ENCODE measurements around the gene EBP.

EBP gene

DNA sequence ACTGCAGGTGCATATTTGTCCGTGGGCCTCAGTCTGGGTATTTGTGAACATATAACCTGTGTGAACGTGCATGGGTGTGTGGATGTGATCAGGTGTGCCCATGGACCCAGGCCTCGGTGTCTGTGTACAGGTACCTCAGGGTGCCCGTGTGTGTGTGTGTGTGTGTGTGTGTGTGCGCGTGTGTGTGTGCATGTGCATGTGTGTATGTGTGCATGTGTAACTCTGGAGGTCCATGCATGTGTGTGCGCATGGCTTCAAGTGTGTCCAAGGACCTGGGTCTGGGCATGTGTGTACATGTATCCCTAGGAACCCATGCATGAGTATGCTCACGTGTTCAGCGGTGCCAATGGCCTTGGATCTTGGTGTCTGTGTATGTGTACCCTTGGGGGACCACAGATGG lies 29.8 kb upstream of the EBP start:
- in situ Hi-C loops (cut with MboI; ENCODE audit: low pct_unique_long_range_greater_than_20kb, low sequenced_read_pairs): no loop called here
- DNase-seq: no peak

DNA sequence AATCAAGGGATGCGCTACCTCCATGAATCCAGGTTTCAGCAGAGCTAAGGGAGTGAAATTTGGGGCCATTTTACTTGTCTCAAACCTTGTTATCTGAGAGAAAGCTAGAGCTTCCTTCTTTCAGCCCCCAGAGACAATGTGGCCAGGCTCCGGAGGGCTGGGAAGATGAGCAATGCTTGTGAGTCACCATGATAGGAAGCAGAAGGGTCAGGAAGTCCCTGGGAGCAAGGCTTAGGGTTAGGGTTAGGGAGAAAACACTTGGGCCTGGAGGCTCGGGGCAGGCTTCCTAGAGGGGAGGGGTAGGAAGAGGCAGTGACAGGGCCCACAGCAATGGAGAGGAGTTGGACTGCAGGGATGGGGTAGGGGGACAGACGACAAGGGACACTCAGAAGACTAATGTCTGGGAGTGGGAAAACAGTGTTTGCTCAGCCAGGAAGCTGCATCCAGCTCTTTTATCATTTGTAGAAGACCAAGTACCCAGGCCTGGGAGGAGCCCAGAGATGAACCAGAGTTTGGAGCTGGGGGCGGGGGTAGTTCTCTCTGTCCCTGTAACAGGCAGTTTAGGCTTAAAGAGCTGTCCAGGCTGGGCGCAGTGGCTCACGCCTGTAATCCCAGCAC lies 29.2 kb upstream of the EBP start:
- in situ Hi-C loops (cut with MboI; ENCODE audit: low pct_unique_long_range_greater_than_20kb, low sequenced_read_pairs): no loop called here
- peak; percentile 36 for DNase-seq

DNA sequence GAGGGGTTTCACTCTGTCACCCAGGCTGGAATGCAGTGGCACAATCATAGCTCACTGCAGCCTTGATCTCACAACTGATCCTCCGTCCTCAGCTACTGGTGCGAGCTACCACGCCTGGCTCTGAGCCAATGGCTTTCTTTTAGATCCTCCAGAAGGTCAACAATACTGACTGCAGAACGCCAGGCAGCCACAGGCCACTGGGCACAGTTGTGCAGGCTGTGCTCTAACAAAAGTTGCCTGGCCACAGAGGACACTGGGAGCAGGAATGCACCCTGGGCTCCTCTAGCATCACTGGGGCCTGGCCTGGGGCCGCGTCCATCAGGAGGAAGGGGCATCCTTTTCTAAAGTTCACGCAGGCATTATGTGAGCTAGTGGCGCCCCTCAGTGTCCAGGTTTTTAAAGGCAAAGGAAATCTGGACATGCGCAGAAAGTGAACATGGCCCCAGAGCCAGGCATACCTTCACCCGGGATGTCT lies 27.7 kb upstream of the EBP start:
- in situ Hi-C loops (cut with MboI; ENCODE audit: low pct_unique_long_range_greater_than_20kb, low sequenced_read_pairs): no loop called here
- DNase-seq: peak; percentile 48

DNA sequence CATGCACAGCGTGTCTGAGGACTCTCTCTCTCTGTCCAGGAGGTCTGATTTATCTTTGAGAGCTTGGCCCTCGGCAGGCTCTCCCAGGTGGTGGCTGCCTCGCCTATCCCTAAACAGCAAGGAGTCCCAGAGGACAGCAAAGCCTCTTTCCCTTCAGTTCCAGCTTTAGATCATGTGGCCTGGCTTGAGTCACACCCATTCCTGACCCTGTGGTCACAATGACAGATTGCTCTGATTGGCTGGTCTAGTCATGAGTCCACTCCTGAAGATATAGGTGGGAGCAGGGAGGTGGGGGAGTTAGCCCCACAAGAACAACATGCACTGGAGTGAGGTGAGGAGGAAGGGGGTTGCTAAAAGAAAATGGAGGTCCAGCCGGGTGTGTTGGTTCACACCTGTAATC lies 24.9 kb upstream of the EBP start:
- no peak for DNase-seq
- in situ Hi-C loops (cut with MboI; ENCODE audit: low pct_unique_long_range_greater_than_20kb, low sequenced_read_pairs): no loop called here

DNA sequence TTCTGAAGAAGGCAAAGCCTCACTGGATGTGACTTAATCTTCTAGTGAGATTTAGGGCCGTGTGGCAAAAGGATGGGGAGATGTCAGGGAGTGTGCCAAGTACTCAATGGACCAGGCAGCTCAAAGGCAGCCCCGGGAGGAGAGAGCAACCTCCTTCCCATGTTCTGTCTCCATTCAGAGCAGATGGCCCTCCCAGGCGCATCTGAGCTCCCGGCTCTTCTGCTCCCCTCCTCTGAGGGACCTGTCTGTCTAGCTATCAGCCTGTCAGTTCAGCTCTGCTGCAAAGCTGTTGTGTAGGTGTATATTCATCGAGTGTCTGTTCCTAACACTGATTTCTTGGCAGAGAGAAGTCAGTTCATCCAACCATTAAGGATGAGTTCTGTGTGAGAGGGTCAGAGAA lies 23.7 kb upstream of the EBP start:
- in situ Hi-C loops (cut with MboI; ENCODE audit: low pct_unique_long_range_greater_than_20kb, low sequenced_read_pairs): no loop called here
- DNase-seq: no peak

DNA sequence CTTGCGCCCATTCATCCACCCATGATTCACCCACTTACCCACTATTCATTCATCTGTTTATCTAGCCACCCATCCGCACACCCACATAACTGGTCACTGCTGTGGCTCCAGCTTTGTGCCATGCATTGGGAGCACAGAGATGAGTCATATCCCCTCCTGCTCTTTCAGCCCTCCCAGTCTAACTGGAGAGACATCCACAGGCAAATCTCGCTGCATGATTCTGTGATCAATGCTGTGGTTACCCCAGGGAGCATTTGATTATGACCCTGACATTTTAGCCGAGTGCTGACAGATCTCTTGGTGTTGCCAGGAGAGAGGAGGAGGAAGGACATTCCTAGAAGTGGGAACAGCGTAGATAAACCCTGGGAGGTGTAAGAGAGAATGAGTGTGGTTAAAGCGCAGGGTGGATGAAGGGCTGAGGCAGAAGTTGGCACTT lies 23.2 kb upstream of the EBP start:
- in situ Hi-C loops (cut with MboI; ENCODE audit: low pct_unique_long_range_greater_than_20kb, low sequenced_read_pairs): no loop called here
- no peak for DNase-seq

DNA sequence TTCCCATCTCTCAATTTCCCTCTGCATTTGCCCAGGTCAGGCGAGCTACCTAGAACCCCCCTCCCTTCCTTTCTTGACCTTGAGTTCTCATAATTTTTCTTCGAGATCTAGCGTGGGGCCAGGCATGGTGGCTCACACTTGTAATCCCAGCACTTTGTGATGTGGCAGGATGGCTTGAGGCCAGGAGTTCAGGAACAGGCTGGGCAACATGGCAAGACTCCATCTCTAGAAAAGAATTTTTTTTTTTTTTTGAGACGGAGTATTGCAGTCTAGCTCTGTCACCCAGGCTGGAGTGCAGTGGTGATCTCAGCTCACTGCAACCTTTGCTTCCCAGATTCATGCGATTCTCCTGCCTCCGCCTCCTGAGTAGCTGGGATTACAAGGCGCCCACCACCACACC lies 17.3 kb upstream of the EBP start:
- DNase-seq: no peak
- in situ Hi-C loops (cut with MboI; ENCODE audit: low pct_unique_long_range_greater_than_20kb, low sequenced_read_pairs): no loop called here

DNA sequence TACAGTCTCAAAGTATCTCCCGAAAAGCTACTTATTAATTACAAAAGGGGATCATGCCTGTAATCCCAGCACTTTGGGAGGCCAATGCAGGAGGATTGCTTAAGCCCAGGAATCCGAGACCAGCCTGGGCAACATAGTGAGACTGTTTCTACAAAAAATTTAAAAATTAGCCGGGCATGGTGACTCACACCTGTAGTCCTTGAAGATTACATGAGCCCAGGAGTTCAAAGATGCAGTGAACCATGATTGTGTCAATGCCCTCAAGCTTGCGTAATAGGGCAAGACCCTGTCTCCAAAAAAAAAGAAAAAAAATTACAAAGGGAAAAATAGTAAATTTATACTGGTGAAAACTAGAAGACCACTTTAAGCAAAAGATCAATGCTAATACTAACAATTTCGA lies 16.1 kb upstream of the EBP start:
- no peak for DNase-seq
- in situ Hi-C loops (cut with MboI; ENCODE audit: low pct_unique_long_range_greater_than_20kb, low sequenced_read_pairs): no loop called here

DNA sequence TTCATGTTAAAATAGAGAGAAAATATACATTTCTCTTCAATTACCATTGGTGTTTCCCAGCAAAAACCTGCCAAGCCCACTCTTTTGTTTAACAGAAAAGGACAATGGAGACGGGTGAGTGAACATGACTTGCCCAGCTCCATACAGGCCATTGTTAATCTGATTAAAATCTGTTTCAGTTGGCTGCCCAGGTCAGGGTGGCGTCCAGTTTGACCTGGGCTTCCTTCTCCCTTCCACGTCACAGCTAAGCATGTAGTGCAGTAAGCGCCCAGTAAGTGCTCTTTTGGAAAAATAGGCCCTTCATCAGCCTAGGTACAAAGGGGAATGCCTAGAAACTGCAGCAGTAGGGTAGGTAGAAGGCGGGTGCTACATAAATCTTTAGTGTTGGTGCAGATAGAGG lies 14.4 kb upstream of the EBP start:
- in situ Hi-C loops (cut with MboI; ENCODE audit: low pct_unique_long_range_greater_than_20kb, low sequenced_read_pairs): no loop called here

DNA sequence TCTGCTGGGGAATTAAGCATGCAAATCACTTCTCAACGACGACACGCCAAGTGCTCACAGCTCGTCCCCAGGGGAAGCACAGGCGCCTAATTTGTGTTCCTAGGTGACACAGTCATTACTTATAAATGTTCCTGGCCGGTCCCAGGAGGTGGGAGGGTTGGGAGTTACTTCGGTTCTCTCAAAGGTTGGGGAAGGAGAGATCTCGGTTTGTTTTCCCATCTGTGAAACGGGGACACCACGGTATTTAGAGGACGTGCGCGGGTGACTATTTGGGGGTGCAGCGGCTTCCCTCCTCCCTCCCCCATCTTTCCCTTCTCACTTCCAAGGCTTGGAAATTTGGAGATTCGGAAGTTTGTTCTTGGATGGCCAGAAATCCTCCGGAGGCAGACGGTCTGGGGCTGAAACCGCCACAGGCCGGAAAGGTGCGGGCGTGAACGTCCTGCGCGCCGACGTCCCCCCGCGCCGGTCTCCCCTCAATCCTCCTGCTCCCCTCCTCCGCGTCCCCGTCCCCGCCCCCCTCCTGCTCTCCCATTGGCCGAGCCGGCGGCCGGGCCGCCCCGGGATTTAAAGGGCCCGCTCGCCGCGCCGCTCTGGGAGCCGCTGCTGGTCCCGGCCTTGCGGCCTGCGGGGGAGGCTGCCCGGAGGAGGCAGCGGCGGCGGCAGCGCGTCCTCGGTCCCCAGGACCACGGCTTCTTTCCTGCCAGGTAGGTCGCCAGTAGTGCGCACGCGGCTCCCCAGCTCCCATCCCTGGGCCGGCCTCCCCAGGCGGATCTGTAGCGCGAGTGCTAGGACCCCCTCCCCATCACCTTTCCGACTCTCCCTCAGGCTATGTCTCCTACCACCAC lies 13.0 kb upstream of the EBP start, which contains the start of gene PORCN:
Gene PORCN (plus strand): TSS at position 593 of the 845 bp plus-strand sequence. CDS start 829 bp downstream, outside the sequence.
- in situ Hi-C loops (cut with MboI; ENCODE audit: low pct_unique_long_range_greater_than_20kb, low sequenced_read_pairs): no loop called here
- DNase-seq: peak; percentile 74

More for the DNA sequence above, 14.4 kb upstream of the EBP start:
- DNase-seq: no peak

DNA sequence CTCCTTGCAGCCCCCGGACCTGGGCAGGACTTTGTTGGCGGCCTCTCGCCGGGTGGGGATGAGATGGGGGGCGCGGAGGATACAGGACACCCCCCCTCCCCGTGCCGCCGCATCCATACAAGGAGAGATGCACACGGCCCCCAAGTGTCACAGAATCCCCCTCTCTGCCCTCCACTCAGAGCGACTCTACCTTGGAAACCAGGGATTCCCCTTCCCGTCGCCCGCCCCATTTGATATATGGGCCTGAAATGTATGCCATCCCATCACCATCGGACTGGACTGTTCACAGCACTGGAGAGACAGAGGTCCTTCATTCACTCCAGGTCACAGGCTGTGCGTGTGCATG lies 12.4 kb upstream of the EBP start:
- in situ Hi-C loops (cut with MboI; ENCODE audit: low pct_unique_long_range_greater_than_20kb, low sequenced_read_pairs): no loop called here

DNA sequence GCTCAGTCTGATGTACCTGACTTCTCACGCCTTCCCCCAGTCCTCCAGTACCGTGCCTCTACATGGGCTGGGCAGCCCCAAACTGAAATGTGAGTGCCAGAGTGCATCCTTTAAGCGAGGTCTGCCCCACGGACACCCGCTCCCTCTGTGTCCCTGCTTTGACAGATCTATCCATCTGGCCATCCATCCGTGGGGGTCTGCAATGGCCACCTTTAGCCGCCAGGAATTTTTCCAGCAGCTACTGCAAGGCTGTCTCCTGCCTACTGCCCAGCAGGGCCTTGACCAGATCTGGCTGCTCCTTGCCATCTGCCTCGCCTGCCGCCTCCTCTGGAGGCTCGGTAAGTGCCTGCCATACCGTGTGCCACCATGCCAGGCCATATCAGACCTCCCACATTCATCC lies 12.0 kb upstream of the EBP start:
- in situ Hi-C loops (cut with MboI; ENCODE audit: low pct_unique_long_range_greater_than_20kb, low sequenced_read_pairs): no loop called here
- DNase-seq: no peak

More for the DNA sequence above, 12.4 kb upstream of the EBP start:
- no peak for DNase-seq

DNA sequence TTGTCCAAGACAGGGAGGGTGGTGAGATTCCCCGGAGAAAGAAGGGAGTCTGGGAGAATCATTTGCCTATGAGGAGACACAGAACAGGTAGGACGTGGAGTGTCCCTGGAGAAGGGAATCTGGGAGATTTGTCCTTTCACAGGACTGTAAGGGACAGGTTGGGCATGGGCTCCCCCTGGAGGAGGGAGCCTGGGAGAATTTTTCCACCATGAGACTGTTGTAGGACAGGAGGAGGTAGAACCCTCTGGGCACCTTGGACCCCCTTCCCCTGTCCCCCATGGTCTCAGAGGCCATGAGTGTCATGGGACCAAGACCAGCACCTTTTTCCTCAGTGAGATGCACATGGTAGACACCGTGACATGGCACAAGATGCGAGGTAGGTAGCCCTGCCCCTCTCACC lies 10.0 kb upstream of the EBP start:
- in situ Hi-C loops (cut with MboI; ENCODE audit: low pct_unique_long_range_greater_than_20kb, low sequenced_read_pairs): no loop called here
- DNase-seq: peak; percentile 20

DNA sequence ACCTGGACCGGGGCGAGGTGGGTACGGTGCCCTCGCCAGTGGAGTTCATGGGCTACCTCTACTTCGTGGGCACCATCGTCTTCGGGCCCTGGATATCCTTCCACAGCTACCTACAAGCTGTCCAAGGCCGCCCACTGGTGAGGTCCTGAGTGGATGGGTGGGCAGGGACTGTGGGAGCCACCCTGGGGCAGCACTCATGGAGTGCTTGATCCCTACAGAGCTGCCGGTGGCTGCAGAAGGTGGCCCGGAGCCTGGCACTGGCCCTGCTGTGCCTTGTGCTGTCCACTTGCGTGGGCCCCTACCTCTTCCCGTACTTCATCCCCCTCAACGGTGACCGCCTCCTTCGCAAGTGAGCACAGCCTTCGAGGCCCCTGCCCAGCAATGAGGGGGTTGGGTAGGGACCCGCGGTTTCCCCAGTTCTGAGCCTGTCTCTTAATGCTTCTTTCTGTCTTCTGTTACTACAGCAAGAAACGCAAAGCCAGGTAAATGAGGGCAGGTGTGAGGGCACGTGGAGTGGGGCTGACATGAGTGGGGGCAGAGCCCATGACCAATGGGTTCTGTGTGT lies 9.2 kb upstream of the EBP start:
- in situ Hi-C loops (cut with MboI; ENCODE audit: low pct_unique_long_range_greater_than_20kb, low sequenced_read_pairs): no loop called here
- no peak for DNase-seq

DNA sequence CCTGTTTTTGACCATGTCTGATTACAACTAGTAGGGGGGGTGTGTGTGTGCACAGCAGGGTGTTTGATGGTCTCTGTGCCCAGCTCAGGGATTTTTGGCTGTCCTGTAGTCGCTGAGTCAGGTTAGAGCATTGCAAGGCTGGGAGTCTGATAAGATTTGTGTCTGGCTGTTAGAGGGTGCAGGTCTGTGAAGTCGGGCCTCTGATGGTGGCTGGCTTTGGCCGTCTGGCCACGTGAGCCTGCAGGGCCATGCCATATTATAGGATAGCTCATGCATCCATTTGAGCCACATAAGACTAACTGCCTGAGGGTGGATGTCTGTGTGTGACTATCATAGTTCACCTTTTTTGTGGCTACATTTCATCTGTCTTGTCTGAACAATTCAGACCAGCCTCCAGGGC lies 7.9 kb upstream of the EBP start:
- no peak for DNase-seq
- in situ Hi-C loops (cut with MboI; ENCODE audit: low pct_unique_long_range_greater_than_20kb, low sequenced_read_pairs): no loop called here

DNA sequence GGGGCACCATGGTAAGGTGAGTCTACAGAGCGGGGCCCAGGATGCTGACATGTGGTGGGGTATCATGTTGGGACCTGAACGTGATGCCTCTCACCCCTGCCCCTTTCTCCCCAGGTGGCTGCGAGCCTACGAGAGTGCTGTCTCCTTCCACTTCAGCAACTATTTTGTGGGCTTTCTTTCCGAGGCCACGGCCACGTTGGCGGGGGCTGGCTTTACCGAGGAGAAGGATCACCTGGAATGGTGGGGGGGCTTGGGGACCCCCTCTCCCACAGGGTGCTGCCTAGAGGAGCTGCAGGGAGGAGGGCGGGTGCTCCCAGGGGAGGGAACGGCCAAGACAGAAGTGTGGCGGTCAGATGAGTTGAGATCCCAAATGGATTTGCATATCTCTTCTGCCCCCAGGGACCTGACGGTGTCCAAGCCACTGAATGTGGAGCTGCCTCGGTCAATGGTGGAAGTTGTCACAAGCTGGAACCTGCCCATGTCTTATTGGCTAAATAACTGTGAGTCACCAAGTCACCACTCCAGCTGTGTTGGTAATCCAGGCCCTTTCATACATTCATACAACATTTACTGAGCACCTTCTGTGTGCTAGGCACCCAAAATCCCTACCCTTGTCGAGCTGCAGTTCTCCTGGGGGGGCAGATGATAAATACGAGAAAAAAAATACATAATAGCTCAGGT lies 7.3 kb upstream of the EBP start:
- DNase-seq: no peak
- in situ Hi-C loops (cut with MboI; ENCODE audit: low pct_unique_long_range_greater_than_20kb, low sequenced_read_pairs): no loop called here

DNA sequence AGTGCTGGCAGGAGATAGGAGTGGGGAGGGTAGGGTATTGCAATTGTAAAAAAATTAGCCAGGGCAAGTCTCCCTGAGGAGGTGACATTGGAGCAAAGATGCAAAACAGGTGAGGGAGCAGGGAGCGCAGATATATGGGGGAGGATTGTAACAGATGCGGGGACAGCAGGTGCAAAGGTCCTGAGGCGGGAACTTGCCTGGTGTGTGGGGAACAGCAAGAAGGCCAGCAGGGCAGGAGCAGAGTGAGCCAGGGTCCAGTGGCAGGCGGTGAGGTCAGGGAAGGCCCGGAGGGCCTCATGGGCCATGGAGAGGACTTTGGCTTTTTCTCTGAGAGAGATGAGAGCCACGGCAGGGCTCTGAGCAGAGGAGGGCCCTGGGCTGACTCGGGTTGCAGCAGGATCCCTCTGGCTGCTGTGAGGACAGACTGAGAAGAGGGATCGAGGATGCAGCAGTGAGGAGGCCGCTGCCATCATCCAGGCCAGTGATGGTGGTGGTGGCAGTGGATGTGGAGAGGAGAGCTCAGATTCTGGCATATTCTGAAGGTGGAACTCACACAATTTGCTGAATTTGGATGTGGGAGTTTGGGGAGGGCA lies 6.6 kb upstream of the EBP start:
- DNase-seq: no peak
- in situ Hi-C loops (cut with MboI; ENCODE audit: low pct_unique_long_range_greater_than_20kb, low sequenced_read_pairs): no loop called here

DNA sequence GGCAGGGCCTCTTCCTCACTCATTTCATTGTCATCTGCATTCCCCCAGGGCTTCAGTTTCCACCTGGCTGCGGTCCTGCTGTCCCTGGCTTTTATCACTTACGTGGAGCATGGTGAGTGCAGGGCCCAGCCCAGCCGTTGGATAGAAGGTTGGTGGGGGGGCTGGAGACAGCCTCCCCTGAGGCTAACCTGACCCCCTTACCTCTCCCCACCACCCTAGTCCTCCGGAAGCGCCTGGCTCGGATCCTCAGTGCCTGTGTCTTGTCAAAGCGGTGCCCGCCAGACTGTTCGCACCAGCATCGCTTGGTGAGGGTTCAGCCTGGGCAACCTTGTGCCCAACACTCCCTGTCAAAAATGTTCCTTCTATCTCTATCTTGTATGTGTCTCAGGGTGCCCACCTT lies 5.8 kb upstream of the EBP start:
- in situ Hi-C loops (cut with MboI; ENCODE audit: low pct_unique_long_range_greater_than_20kb, low sequenced_read_pairs): no loop called here
- DNase-seq: no peak

DNA sequence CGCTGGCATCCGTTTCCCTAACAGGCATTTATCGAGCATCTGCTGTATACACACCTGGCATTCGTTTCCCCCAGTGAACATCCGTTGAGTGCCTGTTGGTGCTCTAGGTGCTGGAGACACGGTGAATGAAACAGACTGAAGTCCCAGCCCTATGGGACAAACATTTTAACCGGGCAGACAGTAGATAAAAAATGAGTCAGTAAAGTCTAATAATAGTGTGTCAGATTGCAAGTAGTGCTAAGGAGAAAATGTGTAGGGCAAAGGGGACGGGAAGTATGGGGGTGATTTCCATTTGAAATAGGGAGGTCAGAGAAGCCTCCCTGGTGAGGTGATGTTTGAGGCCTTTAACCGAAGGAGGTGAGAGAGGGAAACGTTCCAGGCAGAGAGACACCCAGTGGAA lies 5.3 kb upstream of the EBP start:
- no peak for DNase-seq
- in situ Hi-C loops (cut with MboI; ENCODE audit: low pct_unique_long_range_greater_than_20kb, low sequenced_read_pairs): no loop called here

DNA sequence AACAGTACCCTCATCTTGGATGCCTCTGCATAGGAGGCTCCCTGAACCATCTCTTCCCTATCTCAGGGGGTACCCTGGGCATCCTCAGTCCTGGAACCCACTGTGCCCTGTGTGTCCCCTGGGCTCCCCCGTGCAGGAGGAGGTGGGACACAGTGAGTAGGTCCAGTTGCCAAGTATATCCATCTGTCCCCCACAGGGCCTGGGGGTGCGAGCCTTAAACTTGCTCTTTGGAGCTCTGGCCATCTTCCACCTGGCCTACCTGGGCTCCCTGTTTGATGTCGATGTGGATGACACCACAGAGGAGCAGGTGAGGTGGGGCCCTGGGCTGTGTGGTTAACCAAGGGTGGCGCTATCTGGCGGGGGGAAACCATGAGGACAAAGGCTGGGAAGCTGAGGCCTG lies 4.6 kb upstream of the EBP start:
- in situ Hi-C loops (cut with MboI; ENCODE audit: low pct_unique_long_range_greater_than_20kb, low sequenced_read_pairs): no loop called here
- no peak for DNase-seq
